Adipose tissue (tissue), 3 donors: ENCODE results near the gene PSPH. TPM values are rescaled to one million over a fixed set of nuclear protein-coding genes. Genes with fewer than 3 reads are reported as not detected.
"Not testable (repeated sequence)": the region's sequence is repeated elsewhere in the genome, so short reads cannot be mapped to it uniquely, and the experiment has no call there.

Source experiments
- H3K27ac ChIP-seq: one replicate; pipeline ENCODE4 v1.5.1; 2013; ENCODE audit warnings: low read depth, low read length
- WGBS, 3 donors: extraction: QIAGEN DNeasy Blood & Tissue Kit; methylation state at CpG; one replicate each; pipeline ENCODE4 v1.1.7; 2013; 5-methylcytosine and 5-hydroxymethylcytosine counted together
- polyA plus RNA-seq, 3 donors: library from polyadenylated mRNA; stranded (reverse); fragments of 200-250 nt; gene quantifications; one replicate each; pipeline ENCODE4 v1.2.3, GENCODE V29; 2013
- donor health status: healthy with polysubstance abuse.
- donor health status: Bipolar disorder and iron deficiency.
- donor health status: healthy.

Gene PSPH
- polyA plus RNA-seq, 3 donors = 3.9 to 7.2 (median 5.9) TPM

- H3K27ac ChIP-seq = no peak overlapping the region
- 27 to 98% (median 93%) methylated on average over 2 of the region's 2 CpGs for WGBS, 3 donors
Measured at GRCh38 chr7:56026538-56026937, 24.7 kb downstream of the PSPH start.

GRCh38 chr7:56023500-56023899, 27.7 kb downstream of the PSPH start:
- no peak overlapping the region for H3K27ac ChIP-seq

GRCh38 chr7:56019501-56019900, 31.7 kb downstream of the PSPH start:
- WGBS, 3 donors = 70 to 74% (median 73%) methylated on average over 9 of the region's 9 CpGs

GRCh38 chr7:56017015-56017414, 34.2 kb downstream of the PSPH start:
- WGBS, 3 donors = 79 to 95% (median 93%) methylated on average over 3 of the region's 3 CpGs
- H3K27ac ChIP-seq = not testable (repeated sequence)

More at GRCh38 chr7:56019501-56019900, 31.7 kb downstream of the PSPH start:
- no peak overlapping the region for H3K27ac ChIP-seq

- 17 to 80% (median 76%) methylated on average over 7 of the region's 7 CpGs for WGBS, 3 donors
- H3K27ac ChIP-seq = no peak overlapping the region
Measured at GRCh38 chr7:56009695-56010094, 41.5 kb downstream of the PSPH start.

- WGBS, 3 donors = 87 to 91% (median 90%) methylated on average over 9 of the region's 9 CpGs
- no peak overlapping the region for H3K27ac ChIP-seq
Measured at GRCh38 chr7:56007891-56008290, 43.4 kb downstream of the PSPH start.

GRCh38 chr7:56007167-56007652, 44.0 kb downstream of the PSPH start:
- 81 to 90% (median 88%) methylated on average over 4 of the region's 4 CpGs for WGBS, 3 donors
- H3K27ac ChIP-seq = no peak overlapping the region

- WGBS, 3 donors = 83 to 91% (median 85%) methylated on average over 4 of the region's 4 CpGs
- no peak overlapping the region for H3K27ac ChIP-seq
Measured at GRCh38 chr7:56003749-56004148, 47.5 kb downstream of the PSPH start.

- 61 to 95% (median 91%) methylated on average over 8 of the region's 8 CpGs for WGBS, 3 donors
- no peak overlapping the region for H3K27ac ChIP-seq
Measured at GRCh38 chr7:55996856-55997500, 54.3 kb downstream of the PSPH start.

GRCh38 chr7:55992346-55992745, 58.9 kb downstream of the PSPH start:
- H3K27ac ChIP-seq = no peak overlapping the region
- 91 to 95% (median 94%) methylated on average over 3 of the region's 3 CpGs for WGBS, 3 donors

GRCh38 chr7:55983537-55983936, 67.7 kb downstream of the PSPH start:
- WGBS, 3 donors = 74 to 95% (median 92%) methylated on average over 3 of the region's 3 CpGs
- H3K27ac ChIP-seq = no peak overlapping the region

- 82 to 87% (median 85%) methylated on average over 3 of the region's 3 CpGs for WGBS, 3 donors
- H3K27ac ChIP-seq = no peak overlapping the region
Measured at GRCh38 chr7:55980266-55980665, 71.0 kb downstream of the PSPH start.

GRCh38 chr7:55977831-55978230, 73.4 kb downstream of the PSPH start:
- WGBS, 3 donors = 31 to 76% (median 71%) methylated on average over 4 of the region's 4 CpGs
- no peak overlapping the region for H3K27ac ChIP-seq

GRCh38 chr7:55975988-55976633, 75.1 kb downstream of the PSPH start:
- WGBS, 3 donors = 74 to 88% (median 87%) methylated on average over 7 of the region's 7 CpGs
- H3K27ac ChIP-seq = no peak overlapping the region

- no peak overlapping the region for H3K27ac ChIP-seq
- WGBS, 3 donors = 97 to 99% (median 98%) methylated on average over 7 of the region's 7 CpGs
Measured at GRCh38 chr7:55973747-55974250, 77.4 kb downstream of the PSPH start.

GRCh38 chr7:55970978-55971377, 80.3 kb downstream of the PSPH start:
- WGBS, 3 donors = 27 to 86% (median 82%) methylated on average over 8 of the region's 8 CpGs
- H3K27ac ChIP-seq = no peak overlapping the region

- H3K27ac ChIP-seq = no peak overlapping the region
- WGBS, 3 donors = 92 to 94% (median 93%) methylated on average over 7 of the region's 7 CpGs
Measured at GRCh38 chr7:55970561-55970960, 80.7 kb downstream of the PSPH start.

GRCh38 chr7:55969391-55969790, 81.9 kb downstream of the PSPH start:
- 86 to 92% (median 89%) methylated on average over 10 to 11 of the region's 11 CpGs for WGBS, 3 donors
- H3K27ac ChIP-seq = no peak overlapping the region

GRCh38 chr7:55966851-55967250, 84.4 kb downstream of the PSPH start:
- WGBS, 3 donors = 63 to 90% (median 79%) methylated on average over 6 of the region's 6 CpGs
- no peak overlapping the region for H3K27ac ChIP-seq
